H9 (cell line): ENCODE results near the gene EXOC1L. TPM values are rescaled to one million over a fixed set of nuclear protein-coding genes. Genes with fewer than 3 reads are reported as not detected.

ENCODE experiments used
- DNase-seq: peaks from one replicate; pipeline ENCODE4 v3.0.0-alpha.2; 2017
- H2AFZ ChIP-seq: one replicate; pipeline ENCODE4 v1.6.1; 2013; ENCODE audit warnings: mild to moderate bottlenecking, low read length, control low read depth, moderate library complexity
- H2AK5ac ChIP-seq: 2 replicates; pipeline ENCODE4 v1.6.1; 2013; ENCODE audit warnings: low read length, control low read depth, mixed read lengths; ENCODE audit not compliant: insufficient read length
- H2BK120ac ChIP-seq: one replicate; pipeline ENCODE4 v1.6.1; 2013; ENCODE audit warnings: low read depth, mild to moderate bottlenecking, low read length, control low read depth, inconsistent platforms; ENCODE audit not compliant: poor library complexity, severe bottlenecking
- H2BK12ac ChIP-seq: 2 replicates; pipeline ENCODE4 v1.6.1; 2013; ENCODE audit warnings: low read length, control low read depth, mixed read lengths, low read depth; ENCODE audit not compliant: insufficient read length
- H2BK15ac ChIP-seq: 2 replicates; pipeline ENCODE4 v1.6.1; 2013; ENCODE audit warnings: low read depth, low read length, control low read depth
- H2BK20ac ChIP-seq: one replicate; pipeline ENCODE4 v1.6.1; 2013; ENCODE audit warnings: low read depth, mild to moderate bottlenecking, low read length, control low read depth, inconsistent platforms; ENCODE audit not compliant: poor library complexity, severe bottlenecking
- H2BK5ac ChIP-seq: 2 replicates; pipeline ENCODE4 v1.6.1; 2013; ENCODE audit warnings: low read length, control low read depth, mixed read lengths; ENCODE audit not compliant: insufficient read length
- H3K14ac ChIP-seq: 2 replicates; pipeline ENCODE4 v1.6.1; 2013; ENCODE audit warnings: low read length, control low read depth; ENCODE audit not compliant: insufficient read depth
- H3K18ac ChIP-seq: 2 replicates; pipeline ENCODE4 v1.6.1; 2013; ENCODE audit warnings: low read depth, mild to moderate bottlenecking, mixed read lengths, low read length, control low read depth; ENCODE audit not compliant: insufficient read length
- H3K23ac ChIP-seq: 2 replicates; pipeline ENCODE4 v1.6.1; 2013; ENCODE audit warnings: low read length, control low read depth, mixed read lengths, low read depth; ENCODE audit not compliant: insufficient read length
- H3K23me2 ChIP-seq: 2 replicates; pipeline ENCODE4 v1.6.1; 2013; ENCODE audit warnings: low read depth, mild to moderate bottlenecking, mixed read lengths, low read length, control low read depth; ENCODE audit not compliant: insufficient read length, poor library complexity, severe bottlenecking
- H3K27ac ChIP-seq: 2 replicates; pipeline ENCODE4 v1.5.1; 2013; ENCODE audit warnings: low read length, control low read depth, mixed read lengths, low read depth; ENCODE audit not compliant: insufficient read length
- H3K27me3 ChIP-seq: 2 replicates; pipeline ENCODE4 v1.6.1; 2013; ENCODE audit warnings: low read length, control low read depth, inconsistent platforms; ENCODE audit not compliant: insufficient read depth
- H3K4ac ChIP-seq: 2 replicates; pipeline ENCODE4 v1.6.1; 2013; ENCODE audit warnings: low read depth, mild to moderate bottlenecking, control low read depth, inconsistent platforms, low read length, moderate library complexity
- H3K4me1 ChIP-seq: 2 replicates; pipeline ENCODE4 v1.6.1; 2013; ENCODE audit warnings: low read length, control low read depth, inconsistent platforms; ENCODE audit not compliant: insufficient read depth
- H3K4me2 ChIP-seq: 2 replicates; pipeline ENCODE4 v1.6.1; 2013; ENCODE audit warnings: low read length, control low read depth, mixed read lengths; ENCODE audit not compliant: insufficient read length, insufficient read depth
- H3K56ac ChIP-seq: 2 replicates; pipeline ENCODE4 v1.6.1; 2013; ENCODE audit warnings: low read depth, mild to moderate bottlenecking, mixed read lengths, low read length, control low read depth; ENCODE audit not compliant: insufficient read length
- H3K79me1 ChIP-seq: 2 replicates; pipeline ENCODE4 v1.6.1; 2013; ENCODE audit warnings: low read depth, mild to moderate bottlenecking, moderate library complexity, low read length, control low read depth, inconsistent platforms; ENCODE audit not compliant: insufficient read depth, poor library complexity, severe bottlenecking
- H3K79me2 ChIP-seq: 2 replicates; pipeline ENCODE4 v1.6.1; 2013; ENCODE audit warnings: low read length, control low read depth, inconsistent platforms; ENCODE audit not compliant: insufficient read depth
- H3K9ac ChIP-seq: 2 replicates; pipeline ENCODE4 v1.6.1; 2013; ENCODE audit warnings: low read length, control low read depth, mixed read lengths; ENCODE audit not compliant: insufficient read length; ENCODE audit errors: extremely low read depth
- H3K9me3 ChIP-seq: one replicate; pipeline ENCODE4 v1.6.1; 2013; ENCODE audit warnings: low read depth, low read length, inconsistent platforms; ENCODE audit not compliant: control insufficient read depth
- H3T11ph ChIP-seq: one replicate; pipeline ENCODE4 v1.6.1; 2013; ENCODE audit warnings: mild to moderate bottlenecking, low read length, control low read depth, inconsistent platforms
- H4K20me1 ChIP-seq: one replicate; pipeline ENCODE4 v1.6.1; 2013; ENCODE audit not compliant: control insufficient read depth, insufficient read length, insufficient read depth
- H4K5ac ChIP-seq: 2 replicates; pipeline ENCODE4 v1.6.1; 2013; ENCODE audit warnings: low read depth, mild to moderate bottlenecking, mixed read lengths, low read length, control low read depth; ENCODE audit not compliant: insufficient read length
- H4K8ac ChIP-seq: replicated peaks from 2 replicates; pipeline ENCODE4 v1.6.1; 2013; ENCODE audit warnings: low read length, control low read depth, mixed read lengths, low read depth; ENCODE audit not compliant: insufficient read length
- H4K91ac ChIP-seq: 2 replicates; pipeline ENCODE4 v1.6.1; 2013; ENCODE audit warnings: low read depth, mild to moderate bottlenecking, moderate library complexity, mixed read lengths, low read length, control low read depth; ENCODE audit not compliant: insufficient read length
- H3K27ac Mint-ChIP-seq, 3 experiments: 2 replicates in 2 of 3; 3 replicates in 1 of 3; pipeline ENCODE4 v1.8.0; 2020 to 2021; ENCODE audit warnings: mixed read lengths in 3 of 3, mild to moderate bottlenecking in 1 of 3, moderate library complexity in 1 of 3
- H3K27me3 Mint-ChIP-seq: 2 replicates; pipeline ENCODE4 v1.8.0; 2021; ENCODE audit warnings: low read depth, mild to moderate bottlenecking, moderate library complexity, mixed read lengths
- H3K36me3 Mint-ChIP-seq, 3 experiments: 2 replicates in 2 of 3; 3 replicates in 1 of 3; pipeline ENCODE4 v1.8.0; 2020 to 2021; ENCODE audit warnings: low read depth in 3 of 3, mixed read lengths in 3 of 3; ENCODE audit not compliant: insufficient read depth in 1 of 3
- H3K4me1 Mint-ChIP-seq, 2 experiments: 2 replicates each; pipeline ENCODE4 v1.8.0; 2020; ENCODE audit warnings: mixed read lengths in 2 of 2
- H3K4me3 Mint-ChIP-seq, 2 experiments: 2 replicates in 1 of 2; 3 replicates in 1 of 2; pipeline ENCODE4 v1.8.0; 2020 to 2021; ENCODE audit warnings: mild to moderate bottlenecking in 2 of 2, mixed read lengths in 2 of 2, moderate library complexity in 1 of 2
- H3K9me3 Mint-ChIP-seq, 2 experiments: 2 replicates in 1 of 2; 3 replicates in 1 of 2; pipeline ENCODE4 v1.8.0; 2020; ENCODE audit warnings: mild to moderate bottlenecking in 2 of 2, mixed read lengths in 2 of 2, moderate library complexity in 1 of 2
- CTCF ChIP-seq: fragments of 200-600 bp; sonication (generic); conservative IDR thresholded peaks from 3 replicates; pipeline ENCODE4 v1.8.0; 2021; ENCODE audit warnings: antibody characterized with exemption, mild to moderate bottlenecking
- WGBS: extraction: QIAGEN DNeasy Blood & Tissue Kit; methylation state at CpG from one replicate; pipeline ENCODE4 v1.1.7; 2013; ENCODE audit warnings: missing lambda C conversion rate, low lambda C conversion rate, mixed read lengths; ENCODE audit not compliant: insufficient read length; ENCODE audit errors: extremely low coverage; 5-methylcytosine and 5-hydroxymethylcytosine counted together
- total RNA-seq: library from RNA; stranded (reverse); gene quantifications from 2 replicates; pipeline ENCODE4 v1.2.1, GENCODE V29; 2021

The EXOC1L gene
- total RNA-seq, 1 experiment from 2014 or later, result not detected

GRCh38 chr4:55822329-55822728 is 2.7 kb downstream of the EXOC1L start:
- H2BK15ac ChIP-seq, result no peak overlapping the region
- no peaks in the 10 kb centered on the region for H3K79me1 ChIP-seq
- no peak overlapping the region for H2BK120ac ChIP-seq
- Mint-ChIP-seq H3K4me1 (peaks cover 9 to 12% of the 10 kb centered on the region in 2 experiments), H3K9me3 (no peaks in the 10 kb centered on the region), H3K27me3 (no peaks in the 10 kb centered on the region; the same call in 1 of the 2 replicates), H3K27ac (no peak overlapping the region), H3K4me3 (no peak overlapping the region), H3K36me3 (no peaks in the 10 kb centered on the region)
- no peak overlapping the region for H2BK12ac ChIP-seq
- H2BK20ac ChIP-seq, result no peak overlapping the region
- no peak for DNase-seq
- H3K14ac ChIP-seq, result no peak overlapping the region
- H2BK5ac ChIP-seq, result no peak overlapping the region
- H3T11ph ChIP-seq, result no peak overlapping the region
- H3K56ac ChIP-seq, result no peak overlapping the region
- no peaks in the 10 kb centered on the region for H3K79me2 ChIP-seq
- H4K5ac ChIP-seq, result no peak overlapping the region
- H3K4ac ChIP-seq, result no peak overlapping the region
- no peak overlapping the region for H3K23ac ChIP-seq
- H3K27ac ChIP-seq, result no peak overlapping the region
- H3K4me1 ChIP-seq, result no peaks in the 10 kb centered on the region; the same call in 1 of the 2 replicates
- TF ChIP-seq CTCF, result no peak
- H3K4me2 ChIP-seq, result no peak overlapping the region
- H2AK5ac ChIP-seq, result no peak overlapping the region
- no peak overlapping the region for H4K8ac ChIP-seq
- no CpG with 5 or more reads among the region's 3 CpGs for WGBS
- H3K18ac ChIP-seq, result no peak overlapping the region
- H4K20me1 ChIP-seq, result no peaks in the 10 kb centered on the region
- H3K9ac ChIP-seq, result no peak overlapping the region
- no peak overlapping the region for H2AFZ ChIP-seq
- no peaks in the 10 kb centered on the region for H3K27me3 ChIP-seq
- no peaks in the 10 kb centered on the region for H3K23me2 ChIP-seq
- H4K91ac ChIP-seq, result no peak overlapping the region
- no peaks in the 10 kb centered on the region for H3K9me3 ChIP-seq
